Measurements from ENCODE around the gene KCNH5. TPM values are rescaled to one million over a fixed set of nuclear protein-coding genes. Genes with fewer than 3 reads are reported as not detected.

KCNH5 gene
- polyA plus RNA-seq, 3 donors from 2014 or later = not detected

DNA sequence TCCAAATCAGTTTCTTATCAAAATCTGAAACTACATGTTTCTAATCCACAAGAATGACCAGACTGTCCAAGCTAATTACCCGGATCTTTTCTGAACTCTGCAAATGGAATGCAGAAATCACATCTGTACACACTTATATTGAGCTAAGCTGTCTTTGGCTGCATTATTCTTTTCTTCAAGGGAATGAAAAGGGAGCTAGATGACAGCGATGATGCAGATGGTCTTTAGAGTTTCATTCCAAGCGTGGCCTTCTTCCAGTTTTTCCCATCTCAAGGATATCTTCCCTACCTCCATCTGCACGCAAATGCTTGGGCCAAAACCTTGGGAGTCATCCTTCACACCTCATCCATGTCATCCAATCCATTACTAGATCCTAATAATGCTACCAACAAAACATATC lies 12.6 kb downstream of the KCNH5 start:
- Mint-ChIP-seq H3K27ac (no peak overlapping the region), H3K4me1 (no peaks in the 10 kb centered on the region), H3K27me3 (ENCODE audit: low read depth in 3 of 3) (peaks cover 0 to 4% (median 2%) of the 10 kb centered on the region in 3 donors), H3K4me3 (no peak overlapping the region), H3K36me3 (no peaks in the 10 kb centered on the region), H3K9me3 (peaks cover 0 to 2% (median 0%) of the 10 kb centered on the region in 6 donors)
- DNase-seq = no peak

DNA sequence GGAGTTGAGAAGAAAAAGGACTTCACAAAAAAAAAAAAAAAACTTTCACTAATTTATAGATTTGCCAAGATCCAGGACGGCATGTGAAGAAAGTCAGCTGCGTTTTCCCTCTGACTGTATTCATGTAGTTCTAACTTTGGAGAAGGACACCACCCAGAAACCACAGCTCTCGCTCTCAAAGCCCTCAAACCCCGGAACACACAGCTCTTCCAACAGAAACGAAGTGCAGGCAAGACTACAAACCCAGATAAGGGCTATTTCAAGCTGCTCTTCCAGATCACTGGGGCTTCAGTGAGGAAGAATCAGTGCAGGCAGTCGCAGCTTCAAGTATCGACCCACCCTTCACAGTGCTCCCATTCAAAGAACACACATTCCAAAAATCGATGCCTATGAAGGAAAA lies 13.2 kb downstream of the KCNH5 start:
- Mint-ChIP-seq H3K27me3 (ENCODE audit: low read depth in 3 of 3) (peaks cover 0 to 4% (median 2%) of the 10 kb centered on the region in 3 donors), H3K27ac (no peak overlapping the region), H3K4me1 (no peaks in the 10 kb centered on the region), H3K9me3 (peaks cover 0 to 2% (median 0%) of the 10 kb centered on the region in 6 donors), H3K36me3 (no peaks in the 10 kb centered on the region), H3K4me3 (no peak overlapping the region)
- DNase-seq = no peak

DNA sequence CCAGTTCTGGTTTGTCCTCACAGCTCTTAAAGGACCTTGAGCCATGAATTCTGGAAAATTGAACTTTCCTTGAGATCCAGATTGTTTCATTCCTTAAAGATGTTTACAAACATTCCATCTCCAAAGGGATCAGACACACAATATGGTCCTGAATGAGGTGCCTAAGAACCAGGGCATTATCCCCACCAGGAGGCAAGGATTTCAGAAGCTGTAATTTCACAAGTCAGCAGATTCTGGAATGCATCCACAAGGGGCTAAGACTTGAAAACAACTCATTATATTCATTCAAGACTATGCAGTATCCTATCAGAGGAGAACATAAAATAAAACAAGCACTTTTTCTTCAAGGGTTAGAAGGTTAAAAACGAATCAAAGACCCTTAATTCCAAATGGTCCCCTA lies 15.1 kb downstream of the KCNH5 start:
- no peak for DNase-seq
- H3K9me3 Mint-ChIP-seq = peaks cover 0 to 13% (median 0%) of the 10 kb centered on the region in 6 donors
- no peaks in the 10 kb centered on the region for H3K36me3 Mint-ChIP-seq

DNA sequence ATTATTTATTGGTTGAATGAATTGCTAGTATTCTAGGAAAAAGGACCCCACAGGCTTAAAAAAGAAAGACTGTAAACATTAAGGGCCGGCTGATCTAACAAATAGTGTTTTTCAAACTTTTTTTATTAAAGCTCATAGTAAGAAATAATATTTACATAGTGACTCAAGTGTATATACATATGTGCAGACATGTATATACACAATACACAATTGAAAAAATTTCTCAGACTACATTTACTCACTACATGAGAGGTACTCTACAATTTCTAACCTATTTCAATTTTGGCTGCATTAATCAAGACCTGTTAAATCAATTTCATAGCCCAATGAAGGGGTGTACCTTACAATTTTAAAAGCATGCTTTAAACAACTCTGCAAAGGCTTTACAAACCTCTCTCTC lies 17.5 kb downstream of the KCNH5 start:
- Mint-ChIP-seq H3K27me3 (ENCODE audit: low read depth in 3 of 3) (peaks cover 0 to 4% (median 3%) of the 10 kb centered on the region in 3 donors), H3K4me3 (no peak overlapping the region), H3K4me1 (no peaks in the 10 kb centered on the region)

More for the DNA sequence above, 15.1 kb downstream of the KCNH5 start:
- H3K4me3 Mint-ChIP-seq = no peak overlapping the region
- H3K27me3 Mint-ChIP-seq (ENCODE audit: low read depth in 3 of 3) = peaks cover 0 to 4% (median 2%) of the 10 kb centered on the region in 3 donors
- no peaks in the 10 kb centered on the region for H3K4me1 Mint-ChIP-seq
- no peak overlapping the region for H3K27ac Mint-ChIP-seq

DNA sequence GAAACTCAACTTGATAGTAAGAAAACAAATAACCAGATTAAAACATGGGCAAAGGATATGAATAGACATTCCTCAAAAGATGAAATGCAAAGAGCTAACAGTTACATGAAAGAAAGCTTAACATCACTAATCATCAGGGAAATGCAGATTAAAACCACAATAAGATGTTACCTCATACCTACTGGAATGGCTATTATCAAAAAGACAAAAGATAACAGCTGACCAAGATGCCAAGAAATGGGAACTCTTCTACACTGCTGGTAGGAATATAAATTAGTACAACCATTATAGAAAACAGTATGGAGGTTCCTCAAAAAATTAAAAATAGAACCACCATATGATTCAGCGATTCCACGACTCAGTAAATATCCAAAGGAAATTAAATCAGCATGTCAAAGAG lies 18.8 kb downstream of the KCNH5 start:
- Mint-ChIP-seq H3K36me3 (no peaks in the 10 kb centered on the region), H3K27ac (no peak overlapping the region), H3K27me3 (ENCODE audit: low read depth in 3 of 3) (peaks cover 0 to 2% (median 0%) of the 10 kb centered on the region in 3 donors), H3K9me3 (peaks cover 0 to 13% (median 0%) of the 10 kb centered on the region in 6 donors), H3K4me3 (no peak overlapping the region), H3K4me1 (no peaks in the 10 kb centered on the region)
- no peak for DNase-seq

More for the DNA sequence above, 17.5 kb downstream of the KCNH5 start:
- Mint-ChIP-seq H3K9me3 (peaks cover 0 to 13% (median 0%) of the 10 kb centered on the region in 6 donors), H3K27ac (no peak overlapping the region), H3K36me3 (no peaks in the 10 kb centered on the region)
- no peak for DNase-seq

DNA sequence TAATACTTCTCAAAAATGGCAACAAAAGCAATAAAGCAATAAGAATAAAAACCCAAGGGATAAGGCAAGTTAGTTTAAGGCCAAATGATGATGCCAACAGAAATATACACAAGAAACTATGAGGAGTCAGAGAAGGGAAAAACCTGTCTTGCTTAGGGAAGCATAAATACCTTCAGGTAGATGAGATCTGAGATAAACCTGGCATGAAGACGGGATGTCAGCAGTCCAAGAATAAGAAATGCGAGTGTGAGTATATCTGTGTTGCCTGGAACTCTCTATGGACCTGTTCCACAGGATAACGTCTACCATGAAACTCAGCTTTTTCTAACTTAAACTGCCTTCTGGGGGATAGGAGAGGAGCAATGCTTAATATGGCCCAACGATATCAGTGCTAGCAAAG lies 30.6 kb downstream of the KCNH5 start:
- Mint-ChIP-seq H3K9me3 (peaks cover 0 to 6% (median 1%) of the 10 kb centered on the region in 6 donors), H3K27ac (no peak overlapping the region), H3K4me3 (no peak overlapping the region), H3K4me1 (no peaks in the 10 kb centered on the region), H3K27me3 (ENCODE audit: low read depth in 3 of 3) (peaks cover 3 to 4% (median 3%) of the 10 kb centered on the region in 3 donors), H3K36me3 (no peaks in the 10 kb centered on the region)
- no peak for DNase-seq

DNA sequence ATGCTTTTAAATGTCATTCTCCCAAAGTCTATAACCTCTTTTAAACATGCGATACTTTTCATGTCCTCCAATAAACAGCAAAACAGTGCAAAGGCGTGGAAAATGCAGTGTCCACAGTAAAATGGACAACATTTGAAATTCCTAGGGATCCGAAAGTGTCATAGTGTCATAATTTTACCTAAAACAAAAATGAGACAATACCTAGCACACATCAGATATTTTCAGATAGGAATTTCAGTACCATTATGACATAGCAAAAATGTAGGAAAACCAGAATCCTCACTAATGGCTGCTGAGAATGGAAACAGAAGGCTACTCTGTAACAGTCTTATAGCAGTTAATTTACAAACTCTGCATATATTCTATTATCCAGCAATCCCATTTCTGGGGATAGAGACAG lies 33.1 kb downstream of the KCNH5 start:
- no peak for DNase-seq
- H3K36me3 Mint-ChIP-seq = no peaks in the 10 kb centered on the region
- no peaks in the 10 kb centered on the region for H3K4me1 Mint-ChIP-seq
- H3K4me3 Mint-ChIP-seq = no peak overlapping the region
- peaks cover 3 to 5% (median 3%) of the 10 kb centered on the region in 3 donors for H3K27me3 Mint-ChIP-seq (ENCODE audit: low read depth in 3 of 3)
- H3K27ac Mint-ChIP-seq = no peak overlapping the region
- H3K9me3 Mint-ChIP-seq = peaks cover 0 to 3% (median 0%) of the 10 kb centered on the region in 6 donors

DNA sequence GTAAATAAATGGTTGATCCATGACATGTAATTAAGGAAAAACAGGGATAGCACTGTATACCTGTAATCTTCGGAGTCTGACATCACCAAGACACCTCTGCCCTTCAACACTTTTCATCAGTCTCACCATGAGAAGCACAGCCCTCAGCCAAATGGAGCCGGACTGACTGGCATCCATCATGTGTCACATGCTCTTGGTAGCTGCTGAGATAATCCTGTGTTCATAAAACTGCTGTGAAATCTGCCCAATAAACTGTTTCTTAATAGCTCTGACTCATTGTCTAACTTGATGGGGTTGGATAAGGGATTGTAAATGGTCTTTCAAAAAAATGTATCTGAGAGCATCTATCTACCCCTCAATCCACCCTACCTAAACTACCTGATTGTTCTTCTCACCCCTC lies 33.6 kb downstream of the KCNH5 start:
- Mint-ChIP-seq H3K9me3 (peaks cover 0 to 3% (median 0%) of the 10 kb centered on the region in 6 donors), H3K4me3 (no peak overlapping the region), H3K4me1 (no peaks in the 10 kb centered on the region), H3K36me3 (no peaks in the 10 kb centered on the region), H3K27me3 (ENCODE audit: low read depth in 3 of 3) (peaks cover under 1 to 5% (median 3%) of the 10 kb centered on the region in 3 donors), H3K27ac (no peak overlapping the region)
- DNase-seq = no peak

DNA sequence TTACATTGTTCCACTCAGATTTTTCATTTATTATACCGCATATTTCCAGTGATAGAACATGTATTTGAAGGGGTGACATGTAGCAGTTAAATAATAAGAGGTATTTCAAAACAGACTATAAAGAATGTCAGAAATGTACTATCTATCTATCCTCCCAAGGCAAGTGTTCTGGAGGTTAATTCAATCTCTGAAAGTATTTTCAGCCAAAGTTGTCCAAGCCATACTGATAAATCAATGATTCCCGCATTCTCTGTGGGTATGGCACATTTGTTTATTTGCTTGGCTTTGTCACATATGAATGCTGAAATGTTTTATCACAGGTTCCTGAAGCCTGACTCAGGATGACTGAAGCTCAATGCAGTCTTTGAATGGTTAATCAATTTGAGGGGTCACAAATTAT lies 35.8 kb downstream of the KCNH5 start:
- Mint-ChIP-seq H3K9me3 (peaks cover 0 to 3% (median 0%) of the 10 kb centered on the region in 6 donors), H3K27me3 (ENCODE audit: low read depth in 3 of 3) (peaks cover 0 to 5% (median 2%) of the 10 kb centered on the region in 3 donors), H3K27ac (no peak overlapping the region), H3K4me3 (no peak overlapping the region), H3K36me3 (no peaks in the 10 kb centered on the region), H3K4me1 (no peaks in the 10 kb centered on the region)
- no peak for DNase-seq

DNA sequence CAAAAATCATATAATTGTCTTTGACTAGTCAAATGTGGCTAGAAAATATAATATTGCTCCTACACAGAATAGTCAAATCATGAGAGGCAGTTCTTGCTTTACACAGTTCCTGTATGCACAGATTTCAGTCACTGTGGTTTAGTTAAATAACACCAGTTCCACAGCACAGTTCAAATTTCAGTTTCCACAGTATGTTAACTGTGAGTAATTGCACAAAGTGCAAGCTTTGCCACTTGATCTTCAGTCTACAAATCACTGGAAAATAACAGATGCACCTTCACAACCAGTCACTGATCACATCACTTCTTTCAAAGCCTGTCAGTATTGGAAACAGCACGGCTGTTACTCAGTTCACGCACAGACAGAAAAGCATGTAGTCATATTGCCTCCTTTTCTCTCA lies 38.7 kb downstream of the KCNH5 start:
- H3K4me1 Mint-ChIP-seq = no peaks in the 10 kb centered on the region
- no peak overlapping the region for H3K27ac Mint-ChIP-seq
- H3K4me3 Mint-ChIP-seq = no peak overlapping the region
- peaks cover 0 to 5% (median 3%) of the 10 kb centered on the region in 3 donors for H3K27me3 Mint-ChIP-seq (ENCODE audit: low read depth in 3 of 3)
- no peak for DNase-seq
- no peaks in the 10 kb centered on the region for H3K9me3 Mint-ChIP-seq
- H3K36me3 Mint-ChIP-seq = no peaks in the 10 kb centered on the region

DNA sequence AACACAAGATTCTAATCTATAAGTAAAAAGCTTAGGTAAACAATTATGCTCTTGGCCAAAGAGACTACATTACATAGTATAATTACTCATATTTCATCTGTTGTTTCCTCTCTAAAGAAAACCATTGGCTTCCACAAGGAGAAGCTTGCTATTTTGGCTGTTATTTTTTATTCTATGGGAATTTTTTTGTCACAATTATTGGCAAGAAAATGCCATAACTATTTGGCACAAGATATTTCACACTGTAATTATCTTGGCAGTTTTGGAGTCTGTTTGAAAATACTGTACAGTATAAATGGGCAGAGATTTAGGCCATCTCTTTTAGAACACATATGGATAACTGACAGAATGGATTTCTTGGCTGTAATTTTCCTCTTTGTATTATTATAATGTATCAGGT lies 51.2 kb downstream of the KCNH5 start:
- Mint-ChIP-seq H3K4me3 (no peak overlapping the region), H3K4me1 (no peaks in the 10 kb centered on the region), H3K27ac (no peak overlapping the region), H3K9me3 (peaks cover 0 to 5% (median 1%) of the 10 kb centered on the region in 6 donors), H3K27me3 (ENCODE audit: low read depth in 3 of 3) (peaks cover 0 to 2% (median 0%) of the 10 kb centered on the region in 3 donors), H3K36me3 (no peaks in the 10 kb centered on the region)
- no peak for DNase-seq

DNA sequence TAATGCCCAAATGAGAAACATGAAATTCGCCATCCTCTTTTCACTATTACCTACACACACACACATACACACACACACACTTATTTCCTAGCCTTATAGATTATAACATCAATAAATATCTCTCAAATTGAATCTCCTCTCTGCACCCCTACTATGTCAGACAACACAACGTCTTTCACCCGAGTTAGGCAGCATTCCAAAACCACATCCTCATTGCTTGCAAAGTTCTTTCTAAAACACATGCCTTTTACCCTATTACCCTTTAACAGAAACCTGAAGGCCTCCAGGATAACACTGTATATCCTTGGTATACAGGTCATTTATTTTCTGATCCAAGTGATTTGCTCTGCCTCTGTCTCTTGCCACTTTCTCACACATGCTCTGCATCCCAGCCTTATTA lies 56.3 kb downstream of the KCNH5 start:
- Mint-ChIP-seq H3K36me3 (no peaks in the 10 kb centered on the region), H3K4me3 (no peak overlapping the region), H3K9me3 (peaks cover 0 to 6% (median 0%) of the 10 kb centered on the region in 6 donors), H3K27me3 (ENCODE audit: low read depth in 3 of 3) (peaks cover 0 to 4% (median 0%) of the 10 kb centered on the region in 3 donors), H3K27ac (no peak overlapping the region), H3K4me1 (no peaks in the 10 kb centered on the region)
- no peak for DNase-seq

DNA sequence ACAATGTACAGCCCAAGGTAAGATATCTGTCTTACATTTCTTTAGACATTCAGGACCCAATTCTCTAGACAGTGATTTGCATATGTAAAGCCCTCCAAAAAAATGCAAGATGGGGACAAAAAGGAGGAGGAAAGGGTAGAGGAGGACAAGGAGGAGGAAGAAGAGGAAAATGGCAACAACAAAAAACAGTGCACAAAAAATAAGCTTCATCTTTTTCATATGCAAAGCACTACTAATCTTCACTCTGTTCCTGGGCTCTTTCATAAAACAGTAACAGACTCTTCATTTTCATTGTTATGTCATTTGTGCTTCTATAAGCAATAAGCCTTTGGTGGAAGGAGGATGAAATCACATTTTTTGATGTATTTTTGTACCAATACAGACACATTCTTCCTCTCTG lies 61.4 kb downstream of the KCNH5 start:
- Mint-ChIP-seq H3K36me3 (no peaks in the 10 kb centered on the region), H3K27ac (no peak overlapping the region), H3K4me1 (no peaks in the 10 kb centered on the region)

DNA sequence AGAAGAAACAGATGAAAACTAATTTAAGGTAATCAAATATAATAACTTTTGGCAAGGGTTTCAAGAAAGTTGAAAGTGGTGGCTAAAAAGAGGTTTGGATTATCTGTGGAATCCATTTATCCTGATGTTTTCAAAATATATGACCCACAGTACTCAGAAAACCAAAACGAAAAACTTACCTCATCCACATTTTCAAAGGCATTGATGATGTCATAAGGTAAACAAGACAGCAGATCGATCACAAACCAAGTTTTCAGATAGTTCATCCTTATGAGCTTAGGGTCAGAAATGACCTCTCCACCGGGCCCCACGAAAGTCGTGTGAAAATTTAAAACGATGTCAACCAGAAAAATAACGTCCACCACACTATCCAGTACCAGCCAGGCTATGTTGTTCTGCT lies 64.6 kb downstream of the KCNH5 start:
- Mint-ChIP-seq H3K36me3 (no peaks in the 10 kb centered on the region), H3K9me3 (peaks cover 0 to 7% (median 2%) of the 10 kb centered on the region in 6 donors), H3K4me3 (no peak overlapping the region), H3K27me3 (ENCODE audit: low read depth in 3 of 3) (peaks cover 0 to 7% (median 2%) of the 10 kb centered on the region in 3 donors), H3K4me1 (no peaks in the 10 kb centered on the region), H3K27ac (no peak overlapping the region)
- DNase-seq = no peak

More for the DNA sequence above, 61.4 kb downstream of the KCNH5 start:
- Mint-ChIP-seq H3K9me3 (peaks cover 0 to 7% (median 2%) of the 10 kb centered on the region in 6 donors), H3K27me3 (ENCODE audit: low read depth in 3 of 3) (peaks cover 0 to 4% (median 0%) of the 10 kb centered on the region in 3 donors), H3K4me3 (no peak overlapping the region)
- DNase-seq = no peak

DNA sequence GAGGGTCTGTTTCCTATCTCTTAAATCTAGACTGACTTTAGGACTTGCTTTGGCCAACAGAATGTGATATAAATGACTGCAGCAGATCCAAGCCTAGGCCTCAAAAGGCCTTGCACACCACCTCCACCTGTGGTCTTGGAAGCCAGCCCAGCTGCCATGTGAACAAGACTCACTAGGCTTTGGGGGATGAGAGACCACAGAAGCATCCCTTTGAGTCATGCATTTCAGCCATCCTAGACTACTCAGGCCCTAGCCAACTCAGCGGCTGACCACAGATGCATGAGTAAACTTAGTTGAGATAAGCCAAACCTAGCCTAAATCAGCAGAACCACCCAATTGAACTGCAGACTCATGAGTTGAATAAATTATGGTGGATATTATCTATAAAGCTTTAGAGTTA lies 87.7 kb downstream of the KCNH5 start:
- H3K27me3 Mint-ChIP-seq (ENCODE audit: low read depth in 3 of 3) = no peaks in the 10 kb centered on the region
- H3K36me3 Mint-ChIP-seq = no peaks in the 10 kb centered on the region
- DNase-seq = no peak
- H3K9me3 Mint-ChIP-seq = peaks cover 0 to 14% (median 4%) of the 10 kb centered on the region in 6 donors
- no peak overlapping the region for H3K27ac Mint-ChIP-seq
- H3K4me3 Mint-ChIP-seq = no peak overlapping the region
- no peaks in the 10 kb centered on the region for H3K4me1 Mint-ChIP-seq
